Breast epithelium (tissue), 3 donors: ENCODE results near the gene CPA1.

Source experiments
- CTCF ChIP-seq, 3 donors: fragments of 450-650 bp; IDR thresholded peaks; one replicate each; pipeline ENCODE4 v1.5.1; 2016 to 2017; ENCODE audit warnings: antibody characterized with exemption in 3 of 3, mild to moderate bottlenecking in 3 of 3, moderate library complexity in 3 of 3
- POLR2AphosphoS5 ChIP-seq, 3 donors: sonication (generic); formaldehyde crosslinking; IDR thresholded peaks; one replicate each; pipeline ENCODE4 v1.6.1; 2017; ENCODE audit warnings: antibody characterized with exemption in 3 of 3

GRCh38 chr7:130393101-130393561, 12.8 kb downstream of the CPA1 start:
- TF ChIP-seq CTCF (IDR thresholded peaks at IDR 0.05) (no peak), POLR2AphosphoS5 (IDR thresholded peaks at IDR 0.05) (no peak)
